ENCODE data around the gene C4B.
"Not testable (repeated sequence)": the region's sequence is repeated elsewhere in the genome, so short reads cannot be mapped to it uniquely, and the experiment has no call there.

Gene C4B

DNA sequence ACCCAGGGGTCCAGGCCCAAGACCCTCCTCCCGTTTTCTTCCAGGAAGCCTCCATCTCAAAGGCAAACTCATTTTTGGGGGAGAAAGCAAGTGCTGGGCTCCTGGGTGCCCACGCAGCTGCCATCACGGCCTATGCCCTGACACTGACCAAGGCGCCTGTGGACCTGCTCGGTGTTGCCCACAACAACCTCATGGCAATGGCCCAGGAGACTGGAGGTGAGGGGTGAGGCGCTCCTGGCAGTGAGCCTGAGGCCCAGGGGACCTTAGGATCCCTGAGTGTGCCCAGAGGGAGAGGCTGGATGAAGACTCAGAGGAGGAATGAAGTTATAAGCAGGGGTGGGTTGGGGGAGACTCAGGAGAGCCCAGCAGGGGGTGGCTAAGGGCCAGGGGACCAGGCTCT lies 18.2 kb upstream of the C4B start:
- not testable (repeated sequence) for H3K9me3 ChIP-seq (ENCODE audit: low read length); H3K27me3 ChIP-seq (ENCODE audit: control insufficient read depth in 1 of 2, insufficient read depth in 2 of 2, low read length in 2 of 2); H3K27ac ChIP-seq (ENCODE audit: low read depth, low read length); H3K4me3 ChIP-seq (ENCODE audit: low read depth in 1 of 2, low read length in 2 of 2); H3K4me1 ChIP-seq (ENCODE audit: insufficient read depth, low read length); H3K9ac ChIP-seq (ENCODE audit: low read length); H3K36me3 ChIP-seq (ENCODE audit: insufficient read depth, low read length)

DNA sequence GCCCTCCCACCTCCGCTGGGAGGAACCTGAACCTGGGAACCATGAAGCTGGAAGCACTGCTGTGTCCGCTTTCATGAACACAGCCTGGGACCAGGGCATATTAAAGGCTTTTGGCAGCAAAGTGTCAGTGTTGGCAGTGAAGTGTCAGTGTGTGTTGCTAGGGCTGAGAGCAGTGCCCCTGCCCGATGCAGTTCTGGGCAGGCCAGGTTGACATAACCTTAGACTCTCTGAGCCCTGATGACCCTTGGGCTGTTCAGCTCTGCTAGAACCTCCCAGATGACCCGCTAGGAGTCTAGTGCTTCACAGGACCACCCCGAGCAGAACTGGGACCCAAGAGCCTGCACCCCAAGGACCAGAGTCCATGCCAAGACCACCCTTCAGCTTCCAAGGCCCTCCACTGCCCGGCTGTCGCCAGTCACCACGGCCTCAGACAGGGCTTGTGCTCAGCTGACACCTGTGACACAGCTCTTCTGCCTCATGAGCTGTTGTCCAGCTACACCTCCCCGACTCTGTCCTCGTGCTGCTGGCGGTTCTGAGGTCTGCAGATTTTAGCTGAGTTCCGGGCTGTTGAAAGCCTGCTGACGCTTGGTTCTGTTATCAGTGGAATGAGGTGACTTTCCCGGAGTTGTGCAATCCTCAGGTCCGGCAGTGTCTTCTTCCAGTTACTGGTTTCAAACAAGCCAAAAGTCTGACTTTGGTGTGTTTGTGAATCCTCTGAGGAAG lies 11.9 kb upstream of the C4B start:
- H3K27ac ChIP-seq (ENCODE audit: low read depth, low read length); H3K4me3 ChIP-seq (ENCODE audit: low read depth in 1 of 2, low read length in 2 of 2); H3K4me1 ChIP-seq (ENCODE audit: insufficient read depth, low read length); H3K36me3 ChIP-seq (ENCODE audit: insufficient read depth, low read length); H3K9me3 ChIP-seq (ENCODE audit: low read length); H3K9ac ChIP-seq (ENCODE audit: low read length); H3K27me3 ChIP-seq (ENCODE audit: control insufficient read depth in 1 of 2, insufficient read depth in 2 of 2, low read length in 2 of 2): not testable (repeated sequence)

DNA sequence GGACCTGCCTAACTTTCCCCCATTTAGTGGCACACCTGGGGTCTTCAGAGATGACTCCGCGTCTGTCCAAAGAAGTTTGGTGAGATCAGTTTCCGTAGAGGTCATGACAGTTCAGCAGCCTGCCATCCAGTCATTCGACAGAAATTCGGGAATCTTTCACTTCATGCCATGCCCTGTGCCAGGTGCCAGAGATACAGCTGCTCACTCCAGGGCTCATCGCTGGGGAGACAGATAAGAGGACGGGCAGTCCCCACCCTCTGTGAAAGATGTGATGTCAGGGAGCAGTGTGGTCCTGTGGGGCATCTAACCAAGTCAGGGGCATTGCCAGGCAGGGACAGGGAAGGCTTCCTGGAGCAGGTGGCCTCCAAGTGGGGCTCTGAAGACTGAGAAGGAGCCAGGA lies 11.3 kb upstream of the C4B start:
- H3K27ac ChIP-seq (ENCODE audit: low read depth, low read length); H3K4me1 ChIP-seq (ENCODE audit: insufficient read depth, low read length); H3K36me3 ChIP-seq (ENCODE audit: insufficient read depth, low read length); H3K4me3 ChIP-seq (ENCODE audit: low read depth in 1 of 2, low read length in 2 of 2); H3K27me3 ChIP-seq (ENCODE audit: control insufficient read depth in 1 of 2, insufficient read depth in 2 of 2, low read length in 2 of 2); H3K9ac ChIP-seq (ENCODE audit: low read length); H3K9me3 ChIP-seq (ENCODE audit: low read length): not testable (repeated sequence)

DNA sequence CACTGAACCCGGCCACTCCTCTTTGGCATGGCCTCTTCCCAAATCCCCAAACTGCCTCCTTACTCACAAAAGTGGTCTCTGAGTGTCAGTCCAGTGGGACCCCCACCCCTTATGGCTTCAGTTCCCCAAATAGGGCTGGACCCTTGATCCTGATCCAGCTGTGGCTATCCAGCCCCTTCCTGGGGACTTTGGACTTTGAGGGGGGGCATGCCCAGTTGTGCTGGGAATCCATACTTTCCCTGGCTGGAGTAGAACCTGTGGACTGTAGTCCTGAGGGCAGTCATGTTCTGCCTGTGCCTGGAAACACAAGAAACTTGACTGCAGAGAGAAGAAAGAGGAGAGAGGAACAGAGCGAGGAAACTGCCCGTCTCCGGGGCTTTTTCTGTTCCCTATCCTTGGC lies 10.2 kb upstream of the C4B start:
- H3K36me3 ChIP-seq (ENCODE audit: insufficient read depth, low read length); H3K9ac ChIP-seq (ENCODE audit: low read length); H3K27me3 ChIP-seq (ENCODE audit: control insufficient read depth in 1 of 2, insufficient read depth in 2 of 2, low read length in 2 of 2); H3K4me1 ChIP-seq (ENCODE audit: insufficient read depth, low read length); H3K4me3 ChIP-seq (ENCODE audit: low read depth in 1 of 2, low read length in 2 of 2); H3K27ac ChIP-seq (ENCODE audit: low read depth, low read length); H3K9me3 ChIP-seq (ENCODE audit: low read length): not testable (repeated sequence)

DNA sequence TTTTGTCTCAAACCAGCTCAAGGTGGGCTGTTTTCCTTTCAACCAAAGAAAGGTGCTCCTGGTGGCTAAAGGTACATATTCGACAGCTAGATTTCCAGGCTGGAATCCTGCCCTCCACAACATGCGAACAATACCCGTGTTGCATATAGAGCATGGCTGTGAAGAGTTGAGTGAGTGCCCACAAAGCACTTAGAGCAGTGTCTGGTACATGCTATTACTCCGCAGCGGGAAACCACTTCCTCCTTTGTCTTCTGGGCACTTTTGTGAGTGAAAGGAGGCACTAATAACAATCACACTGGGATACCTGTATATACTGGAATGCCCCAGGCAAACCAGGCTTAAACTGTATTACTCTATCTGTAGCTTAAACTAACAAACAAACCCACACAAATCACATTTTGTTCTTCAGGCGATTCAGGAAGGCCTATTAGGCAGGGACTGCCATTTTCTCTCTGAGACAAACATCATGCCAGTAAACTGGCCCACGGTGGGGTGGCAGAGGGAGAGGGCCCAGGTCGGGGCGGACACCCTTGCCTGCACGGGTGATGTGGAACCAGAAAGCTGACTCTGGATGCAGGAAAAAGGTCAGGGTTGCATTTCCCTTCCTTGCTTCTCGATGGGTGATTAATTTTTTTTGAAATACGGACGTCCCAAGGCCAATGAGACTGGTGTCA lies 9.6 kb upstream of the C4B start:
- H3K9ac ChIP-seq (ENCODE audit: low read length); H3K36me3 ChIP-seq (ENCODE audit: insufficient read depth, low read length); H3K27me3 ChIP-seq (ENCODE audit: control insufficient read depth in 1 of 2, insufficient read depth in 2 of 2, low read length in 2 of 2); H3K4me1 ChIP-seq (ENCODE audit: insufficient read depth, low read length); H3K4me3 ChIP-seq (ENCODE audit: low read depth in 1 of 2, low read length in 2 of 2); H3K27ac ChIP-seq (ENCODE audit: low read depth, low read length); H3K9me3 ChIP-seq (ENCODE audit: low read length): not testable (repeated sequence)

DNA sequence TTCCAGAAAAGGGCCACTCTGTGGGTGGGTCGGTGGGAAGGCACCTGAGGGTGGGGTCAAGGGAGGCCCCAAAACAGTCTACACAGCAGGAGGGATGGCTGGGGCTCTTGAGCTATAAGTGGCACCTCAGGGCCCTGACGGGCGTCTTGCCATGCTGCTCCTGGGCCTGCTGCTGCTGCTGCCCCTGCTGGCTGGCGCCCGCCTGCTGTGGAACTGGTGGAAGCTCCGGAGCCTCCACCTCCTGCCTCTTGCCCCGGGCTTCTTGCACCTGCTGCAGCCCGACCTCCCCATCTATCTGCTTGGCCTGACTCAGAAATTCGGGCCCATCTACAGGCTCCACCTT lies 9.1 kb upstream of the C4B start:
- H3K4me3 ChIP-seq (ENCODE audit: low read depth in 1 of 2, low read length in 2 of 2); H3K9ac ChIP-seq (ENCODE audit: low read length); H3K27me3 ChIP-seq (ENCODE audit: control insufficient read depth in 1 of 2, insufficient read depth in 2 of 2, low read length in 2 of 2); H3K27ac ChIP-seq (ENCODE audit: low read depth, low read length); H3K4me1 ChIP-seq (ENCODE audit: insufficient read depth, low read length); H3K36me3 ChIP-seq (ENCODE audit: insufficient read depth, low read length); H3K9me3 ChIP-seq (ENCODE audit: low read length): not testable (repeated sequence)

DNA sequence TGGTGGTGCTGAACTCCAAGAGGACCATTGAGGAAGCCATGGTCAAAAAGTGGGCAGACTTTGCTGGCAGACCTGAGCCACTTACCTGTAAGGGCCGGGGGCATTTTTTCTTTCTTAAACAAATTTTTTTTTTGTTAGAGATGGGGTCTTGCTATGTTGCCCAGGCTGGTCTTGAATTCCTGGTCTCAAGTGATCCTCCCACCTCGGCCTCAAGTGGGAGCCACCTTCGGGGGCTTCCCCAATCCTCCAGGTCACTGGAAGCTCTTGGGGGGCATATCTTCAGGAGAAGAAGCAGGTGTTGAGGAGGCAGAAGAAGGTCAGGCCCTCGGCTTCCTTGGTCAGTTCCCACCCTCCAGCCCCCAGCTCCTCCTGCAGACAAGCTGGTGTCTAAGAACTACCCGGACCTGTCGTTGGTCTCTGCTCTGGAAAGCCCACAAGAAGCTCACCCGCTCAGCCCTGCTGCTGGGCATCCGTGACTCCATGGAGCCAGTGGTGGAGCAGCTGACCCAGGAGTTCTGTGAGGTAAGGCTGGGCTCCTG lies 8.5 kb upstream of the C4B start:
- H3K4me1 ChIP-seq (ENCODE audit: insufficient read depth, low read length); H3K9ac ChIP-seq (ENCODE audit: low read length); H3K4me3 ChIP-seq (ENCODE audit: low read depth in 1 of 2, low read length in 2 of 2); H3K36me3 ChIP-seq (ENCODE audit: insufficient read depth, low read length); H3K27me3 ChIP-seq (ENCODE audit: control insufficient read depth in 1 of 2, insufficient read depth in 2 of 2, low read length in 2 of 2); H3K9me3 ChIP-seq (ENCODE audit: low read length); H3K27ac ChIP-seq (ENCODE audit: low read depth, low read length): not testable (repeated sequence)

DNA sequence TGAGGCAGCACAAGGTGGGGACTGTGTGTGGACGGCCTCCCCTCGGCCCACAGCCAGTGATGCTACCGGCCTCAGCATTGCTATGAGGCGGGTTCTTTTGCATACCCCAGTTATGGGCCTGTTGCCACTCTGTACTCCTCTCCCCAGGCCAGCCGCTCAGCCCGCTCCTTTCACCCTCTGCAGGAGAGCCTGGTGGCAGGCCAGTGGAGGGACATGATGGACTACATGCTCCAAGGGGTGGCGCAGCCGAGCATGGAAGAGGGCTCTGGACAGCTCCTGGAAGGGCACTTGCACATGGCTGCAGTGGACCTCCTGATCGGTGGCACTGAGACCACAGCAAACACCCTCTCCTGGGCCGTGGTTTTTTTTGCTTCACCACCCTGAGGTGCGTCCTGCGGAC lies 7.5 kb upstream of the C4B start:
- H3K27ac ChIP-seq (ENCODE audit: low read depth, low read length); H3K36me3 ChIP-seq (ENCODE audit: insufficient read depth, low read length); H3K27me3 ChIP-seq (ENCODE audit: control insufficient read depth in 1 of 2, insufficient read depth in 2 of 2, low read length in 2 of 2); H3K9ac ChIP-seq (ENCODE audit: low read length); H3K4me1 ChIP-seq (ENCODE audit: insufficient read depth, low read length); H3K9me3 ChIP-seq (ENCODE audit: low read length); H3K4me3 ChIP-seq (ENCODE audit: low read depth in 1 of 2, low read length in 2 of 2): not testable (repeated sequence)

DNA sequence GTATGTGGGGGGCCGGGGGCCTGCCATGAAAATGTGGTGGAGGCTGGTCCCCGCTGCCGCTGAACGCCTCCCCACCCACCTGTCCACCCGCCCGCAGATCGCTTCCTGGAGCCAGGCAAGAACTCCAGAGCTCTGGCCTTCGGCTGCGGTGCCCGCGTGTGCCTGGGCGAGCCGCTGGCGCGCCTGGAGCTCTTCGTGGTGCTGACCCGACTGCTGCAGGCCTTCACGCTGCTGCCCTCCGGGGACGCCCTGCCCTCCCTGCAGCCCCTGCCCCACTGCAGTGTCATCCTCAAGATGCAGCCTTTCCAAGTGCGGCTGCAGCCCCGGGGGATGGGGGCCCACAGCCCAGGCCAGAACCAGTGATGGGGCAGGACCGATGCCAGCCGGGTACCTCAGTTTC lies 6.6 kb upstream of the C4B start:
- H3K36me3 ChIP-seq (ENCODE audit: insufficient read depth, low read length); H3K27me3 ChIP-seq (ENCODE audit: control insufficient read depth in 1 of 2, insufficient read depth in 2 of 2, low read length in 2 of 2); H3K9ac ChIP-seq (ENCODE audit: low read length); H3K4me3 ChIP-seq (ENCODE audit: low read depth in 1 of 2, low read length in 2 of 2); H3K4me1 ChIP-seq (ENCODE audit: insufficient read depth, low read length); H3K27ac ChIP-seq (ENCODE audit: low read depth, low read length); H3K9me3 ChIP-seq (ENCODE audit: low read length): not testable (repeated sequence)

DNA sequence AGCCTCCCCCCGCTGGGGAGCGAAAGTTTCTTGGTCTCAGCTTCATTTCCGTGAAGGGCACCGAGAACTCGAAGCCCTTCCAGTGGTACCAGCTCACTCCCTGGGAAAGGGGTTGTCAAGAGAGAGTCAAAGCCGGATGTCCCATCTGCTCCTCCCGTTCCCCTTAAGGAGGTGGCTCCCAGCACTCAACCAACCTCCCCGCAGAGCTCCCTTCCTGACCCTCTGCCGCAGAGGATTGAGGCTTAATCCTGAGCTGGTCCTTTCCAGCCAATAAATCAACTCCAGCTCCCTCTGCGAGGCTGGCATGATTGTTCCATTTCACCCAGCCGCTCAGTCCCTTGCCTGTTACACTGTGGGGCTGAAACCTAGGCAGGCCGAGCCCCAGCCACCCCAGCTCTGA lies 6.0 kb upstream of the C4B start:
- H3K4me3 ChIP-seq (ENCODE audit: low read depth in 1 of 2, low read length in 2 of 2); H3K9ac ChIP-seq (ENCODE audit: low read length); H3K9me3 ChIP-seq (ENCODE audit: low read length); H3K36me3 ChIP-seq (ENCODE audit: insufficient read depth, low read length); H3K27me3 ChIP-seq (ENCODE audit: control insufficient read depth in 1 of 2, insufficient read depth in 2 of 2, low read length in 2 of 2); H3K4me1 ChIP-seq (ENCODE audit: insufficient read depth, low read length); H3K27ac ChIP-seq (ENCODE audit: low read depth, low read length): not testable (repeated sequence)

DNA sequence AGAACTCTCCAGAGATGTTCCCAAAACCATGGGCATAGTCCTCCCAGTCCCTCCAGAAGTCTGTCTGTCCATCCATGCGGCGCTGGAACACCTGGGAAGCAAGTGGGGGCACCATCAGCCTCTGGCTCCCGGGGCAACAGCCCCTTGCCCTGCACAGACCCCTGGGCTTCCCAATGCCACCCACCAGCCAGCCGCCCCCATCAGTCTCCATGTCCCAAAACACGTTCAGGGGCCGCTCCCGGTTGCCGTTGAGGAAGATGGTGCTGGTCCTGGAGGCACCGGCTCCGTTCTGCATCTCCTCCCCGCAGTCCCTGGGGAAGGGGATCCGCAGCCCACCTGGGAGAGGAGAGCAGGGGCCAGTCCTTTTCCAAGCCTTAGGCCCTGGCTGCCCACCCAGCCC lies 5.1 kb upstream of the C4B start:
- not testable (repeated sequence) for H3K9me3 ChIP-seq (ENCODE audit: low read length); H3K9ac ChIP-seq (ENCODE audit: low read length); H3K4me3 ChIP-seq (ENCODE audit: low read depth in 1 of 2, low read length in 2 of 2); H3K4me1 ChIP-seq (ENCODE audit: insufficient read depth, low read length); H3K36me3 ChIP-seq (ENCODE audit: insufficient read depth, low read length); H3K27me3 ChIP-seq (ENCODE audit: control insufficient read depth in 1 of 2, insufficient read depth in 2 of 2, low read length in 2 of 2); H3K27ac ChIP-seq (ENCODE audit: low read depth, low read length)

DNA sequence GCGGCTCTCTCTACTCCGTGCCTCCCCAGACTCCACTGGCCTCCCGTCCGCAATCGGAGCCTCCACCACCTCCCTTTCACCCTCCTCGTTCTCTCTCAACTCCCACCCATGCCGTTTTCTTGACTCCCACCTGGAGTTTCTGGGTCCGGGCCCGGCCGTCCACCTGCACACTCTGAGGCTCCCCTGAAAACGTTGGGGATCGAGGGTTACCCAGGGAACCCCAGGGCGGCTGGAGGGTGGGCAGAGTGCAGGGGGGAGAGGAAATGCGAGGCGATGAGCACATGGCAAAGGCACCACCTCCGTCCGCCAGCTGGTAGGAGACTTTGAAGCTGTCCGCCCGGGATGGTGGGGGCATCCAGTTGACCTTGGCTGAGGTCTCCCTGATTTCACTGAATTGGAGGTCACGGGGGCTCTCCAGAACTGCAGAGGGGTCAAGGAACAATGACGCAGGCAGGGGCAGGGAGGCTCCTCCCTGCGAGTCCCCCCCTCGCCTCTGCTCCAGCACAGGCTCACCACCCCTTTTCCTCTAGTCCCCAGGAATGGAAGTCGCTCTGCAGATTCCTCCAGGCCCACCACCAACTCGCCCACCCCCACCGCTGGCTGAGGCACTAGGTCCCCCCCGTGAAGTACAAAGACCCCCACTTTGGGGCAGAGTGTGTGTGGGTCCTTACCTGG lies 3.6 kb upstream of the C4B start:
- not testable (repeated sequence) for H3K36me3 ChIP-seq (ENCODE audit: insufficient read depth, low read length); H3K27ac ChIP-seq (ENCODE audit: low read depth, low read length); H3K4me3 ChIP-seq (ENCODE audit: low read depth in 1 of 2, low read length in 2 of 2); H3K9ac ChIP-seq (ENCODE audit: low read length); H3K27me3 ChIP-seq (ENCODE audit: control insufficient read depth in 1 of 2, insufficient read depth in 2 of 2, low read length in 2 of 2); H3K4me1 ChIP-seq (ENCODE audit: insufficient read depth, low read length); H3K9me3 ChIP-seq (ENCODE audit: low read length)

Data from muscle layer of colon (tissue), 2 donors.